Effector CD8-positive, alpha-beta T cell (primary cell): Measurements from ENCODE around the gene LTB4R2.

Experiments used
- DNase-seq: peaks from one replicate; lab custom pipeline; 2025; lab: John Stamatoyannopoulos, UW

LTB4R2 gene

GRCh38 chr14:24299255-24300191 lies 10.4 kb upstream of the LTB4R2 start, which contains the start of the genes DHRS1 and NOP9:
DHRS1 (minus strand) TSS chr14:24299780; CDS start chr14:24299106, 674 bp downstream.
NOP9 (plus strand) TSS chr14:24299850; CDS start chr14:24299955, 105 bp downstream.
- DNase-seq, result peak; percentile 88

- no peak for DNase-seq
Observed at GRCh38 chr14:24300326-24300980, 9.5 kb upstream of the LTB4R2 start.

- no peak for DNase-seq
Observed at GRCh38 chr14:24304019-24304387, 5.9 kb upstream of the LTB4R2 start.

- DNase-seq, result no peak
Observed at GRCh38 chr14:24307156-24307574, 2.8 kb upstream of the LTB4R2 start.

- DNase-seq, result peak; percentile 45
Observed at GRCh38 chr14:24307575-24308341, 2.2 kb upstream of the LTB4R2 start, which contains the start of gene CIDEB. CIDEB (minus strand) TSS chr14:24307977; CDS start chr14:24307858, 119 bp downstream.

- no peak for DNase-seq
Observed at GRCh38 chr14:24308342-24309124, 1.4 kb upstream of the LTB4R2 start.

- DNase-seq, result no peak
Observed at GRCh38 chr14:24310265-24310645, 315 bp downstream of the LTB4R2 start.

- DNase-seq, result peak; percentile 37
Observed at GRCh38 chr14:24310646-24311604, 985 bp downstream of the LTB4R2 start, which contains the start of gene LTB4R. LTB4R (plus strand) TSS chr14:24311502; CDS start chr14:24315652, 4,150 bp downstream.

GRCh38 chr14:24311837-24312615 lies 2.1 kb downstream of the LTB4R2 start:
- DNase-seq, result no peak

GRCh38 chr14:24312736-24313507 lies 3.0 kb downstream of the LTB4R2 start:
- DNase-seq, result no peak

- no peak for DNase-seq
Observed at GRCh38 chr14:24313913-24314312, 4.0 kb downstream of the LTB4R2 start.

- no peak for DNase-seq
Observed at GRCh38 chr14:24314377-24315193, 4.6 kb downstream of the LTB4R2 start.

GRCh38 chr14:24315243-24315806 lies 5.4 kb downstream of the LTB4R2 start:
- DNase-seq, result no peak

- DNase-seq, result no peak
Observed at GRCh38 chr14:24315807-24316596, 6.1 kb downstream of the LTB4R2 start.

GRCh38 chr14:24316597-24316950 lies 6.6 kb downstream of the LTB4R2 start:
- no peak for DNase-seq
